Measurements from ENCODE around the gene IGF1. TPM values are rescaled to one million over a fixed set of nuclear protein-coding genes. Genes with fewer than 3 reads are reported as not detected.

IGF1 gene
- total and polyA plus RNA-seq, 8 donors, result 0.89 to 14.5 (median 10.2) TPM

- no peaks in the 10 kb centered on the region for H3K27me3 ChIP-seq
- no peaks in the 10 kb centered on the region for H3K9me3 ChIP-seq
- WGBS, 5 donors, result 37 to 58% (median 51%) methylated on average over 5 of the region's 5 CpGs
- H3K36me3 ChIP-seq, result no peaks in the 10 kb centered on the region
- no peak overlapping the region for H3K4me3 ChIP-seq
- no peak for TF ChIP-seq EP300 (IDR thresholded peaks at IDR 0.05)
- H3K27ac ChIP-seq, result no peak overlapping the region
- peaks cover 0 to 8% (median 0%) of the 10 kb centered on the region in 4 donors for H3K4me1 ChIP-seq
- intact Hi-C loops (cut with DNase I; ENCODE audit: low total_unique reads), result no loop called here
- no peak for DNase-seq
Measured at GRCh38 chr12:102421802-102422583, 58.4 kb downstream of the IGF1 start.

- WGBS, 5 donors, result 88 to 94% (median 91%) methylated on average over 7 to 11 of the region's 11 CpGs
- TF ChIP-seq POLR2A (IDR thresholded peaks at IDR 0.05) (no peak), POLR2AphosphoS5 (IDR thresholded peaks at IDR 0.05) (no peak), EP300 (IDR thresholded peaks at IDR 0.05) (no peak), CTCF (IDR thresholded peaks at IDR 0.05) (no peak)
- H3K27ac ChIP-seq, result no peak overlapping the region
- intact Hi-C loops (cut with DNase I; ENCODE audit: low total_unique reads), result no loop called here
- no peak overlapping the region for H3K4me3 ChIP-seq
- no peak for DNase-seq
- no peaks in the 10 kb centered on the region for H3K9me3 ChIP-seq
- H3K27me3 ChIP-seq, result no peaks in the 10 kb centered on the region
- H3K36me3 ChIP-seq, result no peaks in the 10 kb centered on the region
- no peaks in the 10 kb centered on the region for H3K4me1 ChIP-seq
Measured at GRCh38 chr12:102419094-102419764, 61.1 kb downstream of the IGF1 start.

- TF ChIP-seq POLR2AphosphoS5 (IDR thresholded peaks at IDR 0.05) (no peak), CTCF (IDR thresholded peaks at IDR 0.05) (no peak), POLR2A (IDR thresholded peaks at IDR 0.05) (no peak), EP300 (IDR thresholded peaks at IDR 0.05) (no peak)
- Histone ChIP-seq H3K27ac (no peak overlapping the region), H3K4me3 (no peak overlapping the region), H3K4me1 (no peaks in the 10 kb centered on the region), H3K27me3 (no peaks in the 10 kb centered on the region), H3K9me3 (no peaks in the 10 kb centered on the region), H3K36me3 (no peaks in the 10 kb centered on the region)
- WGBS, 5 donors, result 90 to 97% (median 94%) methylated on average over 2 of the region's 2 CpGs
- no peak for DNase-seq
- intact Hi-C loops (cut with DNase I; ENCODE audit: low total_unique reads), result no loop called here
Measured at GRCh38 chr12:102417055-102417454, 63.3 kb downstream of the IGF1 start.

- Histone ChIP-seq H3K36me3 (no peaks in the 10 kb centered on the region), H3K4me1 (no peaks in the 10 kb centered on the region), H3K27ac (no peak overlapping the region), H3K4me3 (no peak overlapping the region), H3K9me3 (no peaks in the 10 kb centered on the region), H3K27me3 (no peaks in the 10 kb centered on the region)
- DNase-seq, result no peak
- intact Hi-C loops (cut with DNase I; ENCODE audit: low total_unique reads), result no loop called here
- WGBS, 5 donors, result 77 to 91% (median 82%) methylated on average over 1 of the region's 1 CpG
- no peak for TF ChIP-seq POLR2A (IDR thresholded peaks at IDR 0.05)
- TF ChIP-seq CTCF (IDR thresholded peaks at IDR 0.05), result no peak
Measured at GRCh38 chr12:102415515-102415914, 64.8 kb downstream of the IGF1 start.

- no peaks in the 10 kb centered on the region for H3K27me3 ChIP-seq
- H3K27ac ChIP-seq, result no peak overlapping the region
- no peak overlapping the region for H3K4me3 ChIP-seq
- H3K4me1 ChIP-seq, result no peaks in the 10 kb centered on the region
- no peak for DNase-seq
- H3K9me3 ChIP-seq, result no peaks in the 10 kb centered on the region
- 49 to 64% (median 53%) methylated on average over 5 of the region's 5 CpGs for WGBS, 5 donors
- intact Hi-C loops (cut with DNase I; ENCODE audit: low total_unique reads), result no loop called here
- H3K36me3 ChIP-seq, result no peaks in the 10 kb centered on the region
- TF ChIP-seq EP300 (IDR thresholded peaks at IDR 0.05) (no peak), POLR2AphosphoS5 (IDR thresholded peaks at IDR 0.05) (no peak), POLR2A (IDR thresholded peaks at IDR 0.05) (no peak), CTCF (IDR thresholded peaks at IDR 0.05) (no peak)
Measured at GRCh38 chr12:102413396-102413795, 67.0 kb downstream of the IGF1 start.
